ENCODE data around the gene ABHD14A.

Gene ABHD14A

GRCh38 chr3:51975852-51976549 is 1.1 kb downstream of the ABHD14A start:
- no peaks in the 10 kb centered on the region for H3K36me3 ChIP-seq
- TF ChIP-seq CTCF (IDR thresholded peaks at IDR 0.05) = no peak
- peaks cover 9% of the 10 kb centered on the region for H3K27me3 ChIP-seq
- no peak overlapping the region for H3K27ac ChIP-seq
- no peaks in the 10 kb centered on the region for H3K9me3 ChIP-seq
- H3K4me3 ChIP-seq (ENCODE audit: low read depth in 1 of 2, low read length in 1 of 2) = peak overlapping the region; percentile 76
- H3K4me1 ChIP-seq (ENCODE audit: control insufficient read depth in 1 of 2, insufficient read depth in 1 of 2, low read depth in 1 of 2, low read length in 1 of 2) = peaks cover 26 to 27% of the 10 kb centered on the region in 2 experiments

GRCh38 chr3:51977446-51978142 is 2.7 kb downstream of the ABHD14A start:
- Histone ChIP-seq H3K4me1 (ENCODE audit: control insufficient read depth in 1 of 2, insufficient read depth in 1 of 2, low read depth in 1 of 2, low read length in 1 of 2) (peaks cover 30 to 34% of the 10 kb centered on the region in 2 experiments), H3K9me3 (no peaks in the 10 kb centered on the region), H3K36me3 (no peaks in the 10 kb centered on the region), H3K4me3 (ENCODE audit: low read depth in 1 of 2, low read length in 1 of 2) (no peak overlapping the region), H3K27me3 (peaks cover 9% of the 10 kb centered on the region), H3K27ac (no peak overlapping the region)
- no peak for TF ChIP-seq CTCF (IDR thresholded peaks at IDR 0.05)

GRCh38 chr3:51978143-51978502 is 3.3 kb downstream of the ABHD14A start:
- Histone ChIP-seq H3K36me3 (no peaks in the 10 kb centered on the region), H3K27me3 (peaks cover 9% of the 10 kb centered on the region), H3K9me3 (no peaks in the 10 kb centered on the region), H3K27ac (no peak overlapping the region), H3K4me1 (ENCODE audit: control insufficient read depth in 1 of 2, insufficient read depth in 1 of 2, low read depth in 1 of 2, low read length in 1 of 2) (peaks cover 35 to 39% of the 10 kb centered on the region in 2 experiments), H3K4me3 (ENCODE audit: low read depth in 1 of 2, low read length in 1 of 2) (no peak overlapping the region)
- TF ChIP-seq CTCF (IDR thresholded peaks at IDR 0.05) = no peak

- Histone ChIP-seq H3K27ac (no peak overlapping the region), H3K4me1 (ENCODE audit: control insufficient read depth in 1 of 2, insufficient read depth in 1 of 2, low read depth in 1 of 2, low read length in 1 of 2) (peaks cover 23 to 24% of the 10 kb centered on the region in 2 experiments), H3K9me3 (no peaks in the 10 kb centered on the region), H3K4me3 (ENCODE audit: low read depth in 1 of 2, low read length in 1 of 2) (no peak overlapping the region), H3K27me3 (peaks cover 8% of the 10 kb centered on the region), H3K36me3 (no peaks in the 10 kb centered on the region)
- no peak for TF ChIP-seq CTCF (IDR thresholded peaks at IDR 0.05)
Observed at GRCh38 chr3:51980253-51980652, 5.4 kb downstream of the ABHD14A start.

GRCh38 chr3:51982352-51982837 is 7.5 kb downstream of the ABHD14A start:
- Histone ChIP-seq H3K4me1 (ENCODE audit: control insufficient read depth in 1 of 2, insufficient read depth in 1 of 2, low read depth in 1 of 2, low read length in 1 of 2) (peaks cover 17 to 18% of the 10 kb centered on the region in 2 experiments), H3K27ac (peak overlapping the region; percentile 50)

More at GRCh38 chr3:51982352-51982837, 7.5 kb downstream of the ABHD14A start:
- H3K4me3 ChIP-seq (ENCODE audit: low read depth in 1 of 2, low read length in 1 of 2) = peak overlapping the region; percentile 72 to 77
- H3K27me3 ChIP-seq = no peaks in the 10 kb centered on the region
- H3K9me3 ChIP-seq = no peaks in the 10 kb centered on the region
- peak; percentile 16 for TF ChIP-seq CTCF (IDR thresholded peaks at IDR 0.05)
- H3K36me3 ChIP-seq = no peaks in the 10 kb centered on the region
